Caco-2 (cell line): Measurements from ENCODE around the gene GGNBP2. TPM values are rescaled to one million over a fixed set of nuclear protein-coding genes. Genes with fewer than 3 reads are reported as not detected.

ENCODE experiments used
- BruUV-seq: library from RNA; stranded (reverse); fragments of 400-500 nt; replicated peaks from 2 replicates; lab custom pipeline; 2021; lab: Mats Ljungman, UMichigan
- CTCF ChIA-PET: fragments of 300-600 bp; sonication (Branson Sonifier 250); formaldehyde crosslinking; loops from one replicate; lab custom pipeline; 2022; ENCODE audit warnings: antibody characterized with exemption; lab: Charles Lee
- POLR2A ChIA-PET: fragments of 300-600 bp; sonication (Branson Sonifier 250); formaldehyde crosslinking; loops from one replicate; lab custom pipeline; 2022; ENCODE audit warnings: antibody characterized with exemption; lab: Charles Lee
- DNase-seq, 2 experiments: peaks; one replicate each; pipeline versions ENCODE4 v3.0.0 to v3.0.0-alpha.2; 2020 to 2022
- H3K27me3 ChIP-seq: replicated peaks from 2 replicates; pipeline ENCODE4 v1.6.0; 2011; ENCODE audit warnings: low read length; ENCODE audit not compliant: control insufficient read depth, insufficient read depth
- H3K36me3 ChIP-seq: 2 replicates; pipeline ENCODE4 v1.5.1; 2011; ENCODE audit warnings: low read length; ENCODE audit not compliant: control insufficient read depth, insufficient read depth
- H3K4me1 ChIP-seq: fragments of 250-450 bp; sonication (Bioruptor Pico); 2 replicates; pipeline ENCODE4 v1.5.1; 2020; ENCODE audit warnings: mild to moderate bottlenecking
- H3K4me3 ChIP-seq: 2 replicates; pipeline ENCODE4 v1.5.1; 2011; ENCODE audit warnings: low read depth, mild to moderate bottlenecking, control low read depth, low read length
- H3K9me3 ChIP-seq: fragments of 250-450 bp; sonication (Bioruptor Pico); 2 replicates; pipeline ENCODE4 v1.5.1; 2020; ENCODE audit warnings: mild to moderate bottlenecking, moderate library complexity
- H3K27ac Mint-ChIP-seq: one replicate; pipeline ENCODE4 v1.8.0; 2022; ENCODE audit warnings: mixed read lengths; ENCODE audit not compliant: unreplicated experiment
- H3K27me3 Mint-ChIP-seq: one replicate; pipeline ENCODE4 v1.8.0; 2022; ENCODE audit warnings: mixed read lengths; ENCODE audit not compliant: insufficient read depth, unreplicated experiment
- H3K36me3 Mint-ChIP-seq: one replicate; pipeline ENCODE4 v1.8.0; 2022; ENCODE audit warnings: mild to moderate bottlenecking, mixed read lengths; ENCODE audit not compliant: insufficient read depth, unreplicated experiment
- H3K4me1 Mint-ChIP-seq: one replicate; pipeline ENCODE4 v1.8.0; 2022; ENCODE audit warnings: low read depth, mixed read lengths; ENCODE audit not compliant: unreplicated experiment
- H3K4me3 Mint-ChIP-seq: one replicate; pipeline ENCODE4 v1.8.0; 2022; ENCODE audit warnings: mild to moderate bottlenecking, moderate library complexity, mixed read lengths; ENCODE audit not compliant: unreplicated experiment
- H3K9me3 Mint-ChIP-seq: one replicate; pipeline ENCODE4 v1.8.0; 2022; ENCODE audit warnings: mixed read lengths; ENCODE audit not compliant: unreplicated experiment
- CTCF ChIP-seq, 2 experiments: fragments of 200-600 bp in 1 of 2; IDR thresholded peaks; 1 replicate in 1 of 2; 2 replicates in 1 of 2; pipeline versions ENCODE4 v1.5.1 to v1.8.0; 2011 to 2022; ENCODE audit warnings: antibody characterized with exemption in 1 of 2, control low read depth in 1 of 2, inconsistent platforms in 1 of 2, low read depth in 1 of 2, low read length in 1 of 2, mild to moderate bottlenecking in 1 of 2, moderate library complexity in 1 of 2; ENCODE audit not compliant: insufficient read depth in 1 of 2, severe bottlenecking in 1 of 2, unreplicated experiment in 1 of 2
- intact Hi-C: fragments of 100-400 bp; cut with micrococcal nuclease; formaldehyde crosslinking; loops from one replicate; pipeline ENCODE4 v1.10.0; 2022; ENCODE audit not compliant: unreplicated experiment
- total RNA-seq: library from RNA; stranded (reverse); gene quantifications from 2 replicates; pipeline ENCODE4 v1.2.3, GENCODE V29; 2022

The GGNBP2 gene
- total RNA-seq, 1 experiment from 2014 or later, result 91.3 TPM

GRCh38 chr17:36608280-36608679, 63.6 kb downstream of the GGNBP2 start:
- intact Hi-C loops, result no loop called here
- peaks cover 24% of the 10 kb centered on the region for H3K36me3 Mint-ChIP-seq
- BruUV-seq, result no TSS peak

GRCh38 chr17:36608794-36609497, 64.2 kb downstream of the GGNBP2 start:
- no peaks in the 10 kb centered on the region for H3K27me3 ChIP-seq
- no peak overlapping the region for H3K4me3 ChIP-seq
- H3K9me3 Mint-ChIP-seq, result no peaks in the 10 kb centered on the region
- peaks cover 24% of the 10 kb centered on the region for H3K36me3 Mint-ChIP-seq
- no peaks in the 10 kb centered on the region for H3K27me3 Mint-ChIP-seq
- intact Hi-C loops, result no loop called here
- no peaks in the 10 kb centered on the region for H3K9me3 ChIP-seq
- H3K4me1 Mint-ChIP-seq, result peaks cover 5% of the 10 kb centered on the region
- H3K4me3 Mint-ChIP-seq, result no peak overlapping the region
- no peaks in the 10 kb centered on the region for H3K36me3 ChIP-seq
- H3K4me1 ChIP-seq, result no peaks in the 10 kb centered on the region
- ChIA-PET POLR2A (no interaction called here), CTCF (no interaction called here)
- no peak overlapping the region for H3K27ac Mint-ChIP-seq
- BruUV-seq, result no TSS peak
- peak; percentile 40 to 42 for TF ChIP-seq CTCF (IDR thresholded peaks at IDR 0.05; ENCODE audit: insufficient read depth in 1 of 2, low read depth in 1 of 2, low read length in 1 of 2, severe bottlenecking in 1 of 2, unreplicated experiment in 1 of 2)
- DNase-seq, result peak in 1 of 2 experiments; percentile 47

More at GRCh38 chr17:36608280-36608679, 63.6 kb downstream of the GGNBP2 start:
- H3K27me3 ChIP-seq, result no peaks in the 10 kb centered on the region
- no peaks in the 10 kb centered on the region for H3K9me3 ChIP-seq
- H3K36me3 ChIP-seq, result no peaks in the 10 kb centered on the region
- no peak for TF ChIP-seq CTCF (IDR thresholded peaks at IDR 0.05; ENCODE audit: insufficient read depth in 1 of 2, low read depth in 1 of 2, low read length in 1 of 2, severe bottlenecking in 1 of 2, unreplicated experiment in 1 of 2)
- Mint-ChIP-seq H3K27ac (no peak overlapping the region), H3K27me3 (no peaks in the 10 kb centered on the region), H3K9me3 (no peaks in the 10 kb centered on the region), H3K4me1 (peaks cover 7% of the 10 kb centered on the region), H3K4me3 (no peak overlapping the region)
- no peak overlapping the region for H3K4me3 ChIP-seq
- ChIA-PET POLR2A (no interaction called here), CTCF (no interaction called here)
- DNase-seq, result no peak
- no peaks in the 10 kb centered on the region for H3K4me1 ChIP-seq

GRCh38 chr17:36609498-36609862, 64.8 kb downstream of the GGNBP2 start:
- POLR2A ChIA-PET, result no interaction called here

More at GRCh38 chr17:36609498-36609862, 64.8 kb downstream of the GGNBP2 start:
- Mint-ChIP-seq H3K27me3 (no peaks in the 10 kb centered on the region), H3K9me3 (no peaks in the 10 kb centered on the region), H3K4me1 (no peaks in the 10 kb centered on the region), H3K36me3 (peaks cover 24% of the 10 kb centered on the region), H3K4me3 (no peak overlapping the region), H3K27ac (no peak overlapping the region)
- Histone ChIP-seq H3K27me3 (no peaks in the 10 kb centered on the region), H3K4me3 (no peak overlapping the region), H3K36me3 (no peaks in the 10 kb centered on the region), H3K9me3 (no peaks in the 10 kb centered on the region), H3K4me1 (no peaks in the 10 kb centered on the region)
- BruUV-seq, result no TSS peak
- CTCF ChIA-PET, result no interaction called here
- no peak for DNase-seq
- intact Hi-C loops, result no loop called here
- TF ChIP-seq CTCF (IDR thresholded peaks at IDR 0.05; ENCODE audit: insufficient read depth in 1 of 2, low read depth in 1 of 2, low read length in 1 of 2, severe bottlenecking in 1 of 2, unreplicated experiment in 1 of 2), result peak in 1 of 2 experiments; percentile 7
